HCT116 (cell line): ENCODE results near the gene ASB3.

Experiments
- CTCF ChIP-seq, 3 experiments: fragments of 200-600 bp in 1 of 3; sonication (generic) in 1 of 3; IDR thresholded peaks in 2 of 3; conservative IDR thresholded peaks in 1 of 3; 2 replicates each; pipeline ENCODE4 v1.5.1; 2012 to 2017; ENCODE audit warnings: low read depth in 2 of 3, low read length in 2 of 3, antibody characterized with exemption in 1 of 3, borderline replicate concordance in 1 of 3, control low read depth in 1 of 3, mild to moderate bottlenecking in 1 of 3, mixed read lengths in 1 of 3, mixed run types in 1 of 3, moderate library complexity in 1 of 3; ENCODE audit not compliant: insufficient read depth in 1 of 3
- EZH2 ChIP-seq: fragments of 200-600 bp; sonication (generic); IDR thresholded peaks from 2 replicates; pipeline ENCODE4 v1.6.1; 2017; ENCODE audit warnings: antibody characterized with exemption, mixed run types
- MAX ChIP-seq: IDR thresholded peaks from 2 replicates; pipeline ENCODE4 v1.6.1; 2012
- SIN3A ChIP-seq: IDR thresholded peaks from 2 replicates; pipeline ENCODE4 v1.6.1; 2012; ENCODE audit warnings: low read depth

- TF ChIP-seq MAX (no peak), CTCF (IDR thresholded peaks at IDR 0.05 in 2 of 3, conservative IDR thresholded peaks at IDR 0.05 in 1 of 3; ENCODE audit: borderline replicate concordance in 1 of 3, insufficient read depth in 1 of 3, low read depth in 2 of 3, low read length in 2 of 3) (no peak), EZH2 (no peak), SIN3A (no peak)
Observed at GRCh38 chr2:53778536-53779162, 8.1 kb downstream of the ASB3 start.
